HUDEP-2 (cell line): Measurements from ENCODE around the gene RTN4R.

ENCODE experiments used
- DNase-seq, 76 experiments: peaks; one replicate each; lab custom pipeline; 2025; ENCODE audit not compliant: unreplicated experiment in 76 of 76; lab: John Stamatoyannopoulos, UW

RTN4R gene

GRCh38 chr22:20218987-20219386 lies 49.1 kb downstream of the RTN4R start:
- no peak for DNase-seq

GRCh38 chr22:20218326-20218872 lies 49.7 kb downstream of the RTN4R start:
- no peak for DNase-seq

- no peak for DNase-seq
These were observed 50.6 kb downstream of the RTN4R start for GRCh38 chr22:20217563-20217962.

GRCh38 chr22:20216863-20217499 lies 51.1 kb downstream of the RTN4R start:
- DNase-seq, result no peak

GRCh38 chr22:20215742-20216141 lies 52.4 kb downstream of the RTN4R start:
- no peak for DNase-seq

- no peak for DNase-seq
These were observed 53.3 kb downstream of the RTN4R start for GRCh38 chr22:20214853-20215252.

- DNase-seq, result no peak
These were observed 54.0 kb downstream of the RTN4R start for GRCh38 chr22:20213833-20214708.

- DNase-seq, result no peak
These were observed 55.1 kb downstream of the RTN4R start for GRCh38 chr22:20212754-20213699.

GRCh38 chr22:20211997-20212753 lies 55.9 kb downstream of the RTN4R start:
- peak in 10 of 76 experiments; percentile 17 to 80 (median 64) for DNase-seq

- DNase-seq, result no peak
These were observed 56.6 kb downstream of the RTN4R start for GRCh38 chr22:20211409-20211996.

- DNase-seq, result no peak
These were observed 57.6 kb downstream of the RTN4R start for GRCh38 chr22:20210473-20211059.

GRCh38 chr22:20209761-20210250 lies 58.3 kb downstream of the RTN4R start:
- no peak for DNase-seq

GRCh38 chr22:20208713-20209310 lies 59.3 kb downstream of the RTN4R start:
- DNase-seq, result no peak

- DNase-seq, result no peak
These were observed 60.7 kb downstream of the RTN4R start for GRCh38 chr22:20207277-20208025.

- peak in 2 of 76 experiments; percentile 4 to 7 for DNase-seq
These were observed 61.4 kb downstream of the RTN4R start for GRCh38 chr22:20206709-20207215.

GRCh38 chr22:20205964-20206708 lies 62.0 kb downstream of the RTN4R start:
- DNase-seq, result peak in 68 of 76 experiments; percentile 3 to 76 (median 41)

- no peak for DNase-seq
These were observed 62.6 kb downstream of the RTN4R start for GRCh38 chr22:20205464-20205963.
